IPS-20b (cell line): ENCODE results near the gene FOXA3.

ENCODE experiments used
- H3K27ac ChIP-seq: one replicate; pipeline ENCODE4 v1.5.1; 2013; ENCODE audit warnings: low read length
- H3K27me3 ChIP-seq: 2 replicates; pipeline ENCODE4 v1.6.1; 2013; ENCODE audit warnings: mild to moderate bottlenecking, low read length, inconsistent platforms; ENCODE audit not compliant: insufficient read depth
- H3K36me3 ChIP-seq: 2 replicates; pipeline ENCODE4 v1.6.1; 2013; ENCODE audit warnings: low read depth, mild to moderate bottlenecking, inconsistent platforms, low read length, moderate library complexity; ENCODE audit not compliant: insufficient read depth
- H3K4me1 ChIP-seq: 2 replicates; pipeline ENCODE4 v1.6.1; 2013; ENCODE audit warnings: mild to moderate bottlenecking, control low read depth, inconsistent platforms, low read length, moderate library complexity; ENCODE audit not compliant: insufficient read depth
- H3K4me3 ChIP-seq: 2 replicates; pipeline ENCODE4 v1.5.1; 2013; ENCODE audit warnings: mild to moderate bottlenecking, low read length, inconsistent platforms
- H3K9ac ChIP-seq: 2 replicates; pipeline ENCODE4 v1.6.1; 2013; ENCODE audit warnings: low read depth, mild to moderate bottlenecking, inconsistent platforms, low read length, moderate library complexity
- H3K9me3 ChIP-seq: 2 replicates; pipeline ENCODE4 v1.6.1; 2013; ENCODE audit warnings: mild to moderate bottlenecking, low read depth, low read length, inconsistent platforms; ENCODE audit not compliant: insufficient read depth

Gene FOXA3

DNA sequence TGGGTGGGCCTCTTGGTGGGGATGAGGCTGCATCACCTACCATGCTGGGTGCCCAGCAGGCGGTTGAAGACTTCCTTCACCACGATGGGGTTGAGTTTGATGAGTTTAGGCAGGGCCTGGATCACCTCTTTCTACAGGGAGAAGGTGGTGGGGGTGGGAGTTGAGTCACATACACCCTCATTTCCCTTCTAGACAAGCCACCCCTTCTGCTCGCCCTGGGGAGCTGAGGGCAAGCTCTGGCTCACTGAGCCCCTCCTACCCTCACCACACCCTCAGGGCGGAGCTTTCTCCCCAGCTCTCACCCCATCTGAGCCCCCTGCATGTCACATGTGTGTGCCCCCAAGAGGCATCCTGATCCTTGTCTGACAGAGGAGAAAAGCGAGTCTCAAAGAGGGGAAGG lies 41.4 kb upstream of the FOXA3 start:
- no peak overlapping the region for H3K9ac ChIP-seq
- H3K36me3 ChIP-seq: peaks cover 82% of the 10 kb centered on the region
- H3K27me3 ChIP-seq: no peaks in the 10 kb centered on the region

DNA sequence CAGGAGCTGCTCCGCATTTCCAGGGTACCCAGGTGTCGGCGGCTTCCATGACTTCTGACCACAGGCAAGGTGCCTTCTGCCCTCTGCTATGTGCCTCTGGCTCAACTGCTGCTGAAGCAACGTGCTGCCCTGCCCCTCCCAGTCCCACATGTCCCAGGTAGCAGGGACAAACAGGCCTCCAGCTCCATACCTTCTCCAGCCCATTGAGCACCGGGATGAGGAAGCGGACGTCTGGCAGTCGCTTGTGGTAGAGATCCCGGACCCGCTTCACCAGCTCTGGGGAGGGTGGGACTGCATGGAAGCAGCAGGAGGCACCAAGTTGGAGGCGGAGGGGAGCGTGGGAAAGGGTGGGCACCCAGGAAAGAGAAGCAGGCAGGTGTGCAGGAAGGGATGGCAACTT lies 40.9 kb upstream of the FOXA3 start:
- Histone ChIP-seq H3K27me3 (no peaks in the 10 kb centered on the region), H3K9ac (no peak overlapping the region), H3K27ac (no peak overlapping the region), H3K4me3 (no peak overlapping the region), H3K9me3 (no peaks in the 10 kb centered on the region), H3K4me1 (peaks cover 3% of the 10 kb centered on the region; the same call in 1 of the 2 replicates), H3K36me3 (peaks cover 86% of the 10 kb centered on the region)

More for the DNA sequence above, 41.4 kb upstream of the FOXA3 start:
- no peaks in the 10 kb centered on the region for H3K9me3 ChIP-seq
- no peak overlapping the region for H3K4me3 ChIP-seq
- H3K27ac ChIP-seq: no peak overlapping the region
- H3K4me1 ChIP-seq: peaks cover 8% of the 10 kb centered on the region; the same call in 1 of the 2 replicates

DNA sequence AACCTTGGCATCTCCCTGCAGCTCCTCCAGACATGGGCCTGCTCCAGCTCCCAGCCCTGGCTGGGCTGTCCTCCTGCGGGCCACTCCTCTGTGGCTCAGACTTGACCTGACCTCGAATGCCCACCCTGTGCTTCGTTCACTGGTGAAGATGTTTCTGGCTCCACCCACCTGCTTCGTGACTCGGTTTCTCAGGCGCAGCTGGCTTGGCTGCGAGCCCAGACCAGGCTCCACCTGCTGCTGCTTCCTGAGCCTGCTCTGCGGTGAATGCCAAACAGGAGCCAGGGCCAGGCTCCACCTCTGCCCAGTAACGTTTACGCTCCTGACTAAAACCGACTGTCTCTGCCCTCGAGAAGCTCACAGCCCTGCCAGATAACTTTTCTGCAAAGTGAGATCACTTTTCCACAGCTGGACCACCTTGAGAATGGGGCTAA lies 40.1 kb upstream of the FOXA3 start:
- Histone ChIP-seq H3K4me3 (no peak overlapping the region), H3K27ac (no peak overlapping the region), H3K27me3 (no peaks in the 10 kb centered on the region), H3K4me1 (no peaks in the 10 kb centered on the region), H3K9ac (no peak overlapping the region), H3K36me3 (peaks cover 95% of the 10 kb centered on the region), H3K9me3 (no peaks in the 10 kb centered on the region)

DNA sequence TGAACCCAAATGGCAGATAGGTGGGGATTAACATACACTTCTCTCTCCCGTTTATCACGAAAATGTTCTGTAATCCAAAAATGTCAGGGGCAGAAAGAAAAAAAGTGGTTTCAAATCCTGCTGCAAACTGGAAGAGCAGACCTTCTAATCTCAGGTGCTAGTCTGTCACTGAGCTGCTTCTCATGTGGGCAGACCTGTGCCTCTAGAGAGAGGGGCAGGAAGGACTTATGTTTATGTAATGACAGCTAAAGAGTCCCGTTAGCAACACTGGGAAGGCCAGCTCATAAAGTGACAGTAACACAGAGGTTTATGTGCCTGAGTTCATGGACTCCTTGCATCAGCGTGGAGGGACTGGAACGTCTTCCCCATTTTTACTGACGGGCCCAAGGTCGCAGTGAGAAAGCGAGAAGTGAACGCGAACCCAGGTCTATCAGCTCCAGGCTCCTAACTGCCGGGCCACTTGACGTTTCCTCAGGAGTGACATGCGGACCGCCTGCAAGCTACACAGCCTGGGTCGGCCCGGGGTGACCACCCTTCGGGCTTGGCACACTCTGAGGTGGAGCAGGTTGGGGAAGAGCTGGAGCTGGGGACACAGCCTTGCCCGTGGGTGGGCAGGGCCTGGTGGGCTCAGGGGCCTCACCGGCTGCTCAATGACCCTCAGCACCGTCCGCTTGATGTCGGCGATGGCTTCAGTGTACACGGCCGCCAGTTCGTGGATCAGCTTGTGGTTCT lies 39.4 kb upstream of the FOXA3 start:
- Histone ChIP-seq H3K36me3 (peaks cover 97% of the 10 kb centered on the region), H3K9me3 (no peaks in the 10 kb centered on the region), H3K27ac (no peak overlapping the region), H3K27me3 (no peaks in the 10 kb centered on the region), H3K4me1 (no peaks in the 10 kb centered on the region), H3K4me3 (no peak overlapping the region), H3K9ac (no peak overlapping the region)

DNA sequence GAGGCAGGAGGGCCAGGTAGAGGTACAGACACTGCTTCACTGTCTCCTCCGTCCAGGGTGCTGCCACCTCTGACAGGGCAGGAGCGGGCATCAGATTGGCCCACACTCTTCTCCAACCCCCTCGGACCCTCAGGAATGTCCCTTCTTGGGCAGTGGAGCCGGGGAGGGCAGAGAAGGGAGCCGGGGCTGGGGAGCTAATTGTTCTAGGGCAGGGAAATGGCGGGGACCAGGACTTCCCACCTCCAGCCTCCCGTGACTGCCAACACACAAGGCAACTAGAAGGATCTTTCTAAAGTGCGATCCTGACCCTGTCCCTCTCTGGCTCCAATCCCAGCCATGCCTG lies 38.9 kb upstream of the FOXA3 start:
- H3K9me3 ChIP-seq: no peaks in the 10 kb centered on the region
- H3K27ac ChIP-seq: no peak overlapping the region

DNA sequence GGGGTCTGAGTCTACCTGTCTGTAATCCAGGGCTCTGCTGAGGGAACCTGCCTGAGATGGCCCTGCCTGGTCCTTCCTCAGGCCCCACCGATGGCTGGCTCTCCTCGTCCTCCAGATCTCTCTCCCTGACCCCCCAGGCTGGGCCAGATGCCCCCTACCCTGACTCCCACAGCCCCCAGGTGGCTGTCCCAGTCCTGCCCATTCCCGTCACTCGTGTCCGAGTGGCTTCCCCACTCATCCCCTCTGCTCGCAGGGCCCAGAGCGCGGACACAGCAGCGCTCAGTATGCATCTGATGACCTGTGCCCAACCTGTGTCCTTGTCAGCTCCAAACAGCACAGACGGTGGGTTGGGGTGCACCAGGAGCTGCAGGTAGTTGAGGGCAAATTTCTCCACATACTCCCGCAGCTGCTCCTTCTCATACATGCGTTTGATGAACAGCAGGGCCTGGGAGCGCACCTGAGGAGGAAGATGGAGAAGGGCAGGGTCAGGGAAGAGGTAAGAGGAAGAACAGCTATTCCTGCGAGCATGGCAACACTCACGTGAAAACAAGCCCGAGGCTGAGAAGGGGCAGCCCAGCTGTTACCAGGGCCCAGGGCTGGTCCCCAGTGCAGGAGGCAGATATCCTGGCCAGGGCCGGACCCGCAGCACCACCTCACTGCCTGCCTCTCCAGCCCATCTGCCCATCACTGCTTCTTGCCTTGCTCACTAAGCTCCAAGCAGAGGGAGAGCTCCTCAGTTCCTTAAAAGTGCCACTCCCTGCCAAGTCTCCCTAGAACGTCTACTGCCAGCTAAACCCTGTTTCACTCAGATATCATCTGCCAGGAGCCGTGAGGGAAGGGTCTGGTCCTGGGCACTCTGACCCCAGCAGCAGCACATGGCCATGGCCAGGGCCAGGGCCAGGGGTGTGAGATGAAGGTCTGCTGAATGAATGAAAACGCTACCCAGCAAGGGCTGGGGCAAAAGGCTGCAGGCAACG lies 37.9 kb upstream of the FOXA3 start:
- Histone ChIP-seq H3K9me3 (no peaks in the 10 kb centered on the region), H3K36me3 (peaks cover 95% of the 10 kb centered on the region), H3K4me3 (no peak overlapping the region), H3K9ac (no peak overlapping the region), H3K27ac (no peak overlapping the region), H3K4me1 (no peaks in the 10 kb centered on the region), H3K27me3 (no peaks in the 10 kb centered on the region)

More for the DNA sequence above, 38.9 kb upstream of the FOXA3 start:
- Histone ChIP-seq H3K9ac (no peak overlapping the region), H3K4me1 (no peaks in the 10 kb centered on the region), H3K36me3 (peaks cover 97% of the 10 kb centered on the region), H3K4me3 (no peak overlapping the region), H3K27me3 (no peaks in the 10 kb centered on the region)

DNA sequence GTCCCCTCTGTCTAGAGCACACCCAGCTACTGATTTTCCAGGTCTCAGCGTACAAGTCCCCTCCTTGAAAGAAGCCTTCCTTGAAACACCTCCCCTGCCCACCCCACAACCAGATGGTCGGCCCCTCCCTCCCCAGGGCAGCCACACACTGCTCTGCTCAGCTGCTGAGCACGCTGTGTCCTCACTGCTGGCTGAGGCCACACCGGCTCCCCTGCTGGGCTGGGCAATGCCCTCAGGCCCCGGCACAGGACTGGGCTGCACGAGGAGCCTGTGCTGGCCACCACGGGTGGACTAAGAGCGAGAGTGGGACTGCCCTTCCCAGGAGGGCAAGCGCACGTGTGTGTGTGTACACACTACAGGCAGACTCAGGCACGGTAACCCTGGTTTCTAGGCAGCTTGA lies 37.2 kb upstream of the FOXA3 start:
- Histone ChIP-seq H3K9ac (no peak overlapping the region), H3K27me3 (no peaks in the 10 kb centered on the region), H3K9me3 (no peaks in the 10 kb centered on the region), H3K36me3 (peaks cover 95% of the 10 kb centered on the region), H3K4me3 (no peak overlapping the region), H3K27ac (no peak overlapping the region), H3K4me1 (no peaks in the 10 kb centered on the region)

DNA sequence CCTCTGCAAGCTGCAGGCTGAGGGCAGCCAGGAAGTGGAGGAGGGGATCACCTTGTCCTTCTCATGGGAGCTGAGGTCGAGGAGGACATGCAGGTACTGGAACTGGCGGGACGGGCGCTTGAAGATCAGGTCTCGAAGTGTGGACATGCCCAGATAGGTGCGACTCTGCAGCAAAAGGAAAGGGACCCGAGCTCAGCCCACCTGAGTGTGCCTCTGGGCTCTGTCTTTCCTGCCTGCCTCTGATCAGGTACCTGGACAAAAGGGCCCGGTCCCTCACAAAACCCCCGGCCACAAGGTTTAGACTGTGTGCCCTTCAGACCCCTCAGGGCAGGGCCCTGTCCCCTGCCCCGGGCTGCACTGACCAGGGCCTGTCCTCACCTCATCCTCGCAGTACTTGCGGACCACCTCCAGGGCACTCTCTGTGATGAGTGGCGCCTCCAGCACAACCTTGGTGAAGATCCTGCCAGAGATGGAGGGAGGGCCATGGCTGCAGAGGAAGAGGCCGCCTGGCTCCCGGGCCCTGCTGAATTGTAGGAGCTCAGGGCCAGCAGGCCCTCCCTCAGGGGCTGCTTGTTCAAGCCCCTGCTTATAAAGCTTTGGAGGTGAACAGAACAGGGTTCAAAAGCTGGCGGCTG lies 36.5 kb upstream of the FOXA3 start:
- Histone ChIP-seq H3K27me3 (no peaks in the 10 kb centered on the region), H3K9ac (no peak overlapping the region), H3K27ac (no peak overlapping the region), H3K9me3 (no peaks in the 10 kb centered on the region), H3K4me1 (no peaks in the 10 kb centered on the region), H3K4me3 (no peak overlapping the region), H3K36me3 (peaks cover 97% of the 10 kb centered on the region)

DNA sequence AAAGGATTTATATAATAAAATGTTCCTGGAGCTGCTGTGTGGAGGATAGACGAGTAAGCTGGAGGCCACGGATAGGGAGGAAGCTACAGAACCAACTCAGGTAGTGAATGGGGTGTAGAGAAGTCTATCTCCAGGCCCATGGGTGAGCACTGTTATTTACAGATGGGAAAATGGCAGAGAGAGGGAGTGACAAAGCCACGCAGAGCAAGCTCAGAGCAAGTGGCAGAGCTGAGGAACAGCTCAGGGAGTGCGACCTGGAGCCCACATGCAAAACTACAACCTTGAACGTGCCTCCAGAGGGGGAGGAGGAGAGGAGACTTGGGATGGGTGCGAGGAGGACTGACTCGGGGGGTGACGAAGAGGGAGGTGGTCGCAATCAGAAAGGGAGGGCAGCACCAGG lies 35.6 kb upstream of the FOXA3 start:
- no peaks in the 10 kb centered on the region for H3K9me3 ChIP-seq
- H3K36me3 ChIP-seq: peaks cover 97% of the 10 kb centered on the region
- no peak overlapping the region for H3K27ac ChIP-seq

DNA sequence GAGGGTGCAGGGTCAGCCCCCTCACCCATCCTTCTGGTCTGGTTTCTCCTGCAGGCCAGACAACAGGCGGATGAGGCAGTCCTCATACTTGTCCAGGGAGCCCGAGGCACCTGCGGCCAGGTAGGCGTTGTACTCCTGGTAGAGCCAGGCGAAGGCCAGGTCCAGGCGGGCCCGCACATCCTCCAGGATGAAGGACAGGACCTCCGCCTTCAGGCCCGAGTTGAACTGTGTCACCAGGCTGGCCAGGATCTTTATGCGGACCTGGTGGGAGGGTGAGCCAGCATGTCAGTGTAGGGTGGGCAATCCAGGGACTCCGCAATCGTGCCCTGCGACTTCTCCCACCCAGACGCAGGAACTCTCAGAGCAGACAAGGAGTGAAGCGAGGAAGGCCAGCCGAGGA lies 35.2 kb upstream of the FOXA3 start:
- H3K27me3 ChIP-seq: no peaks in the 10 kb centered on the region
- no peak overlapping the region for H3K27ac ChIP-seq
- no peaks in the 10 kb centered on the region for H3K9me3 ChIP-seq
- H3K4me1 ChIP-seq: no peaks in the 10 kb centered on the region
- H3K4me3 ChIP-seq: no peak overlapping the region
- no peak overlapping the region for H3K9ac ChIP-seq
- peaks cover 96% of the 10 kb centered on the region for H3K36me3 ChIP-seq

More for the DNA sequence above, 35.6 kb upstream of the FOXA3 start:
- Histone ChIP-seq H3K9ac (no peak overlapping the region), H3K4me3 (no peak overlapping the region), H3K27me3 (no peaks in the 10 kb centered on the region), H3K4me1 (no peaks in the 10 kb centered on the region)

DNA sequence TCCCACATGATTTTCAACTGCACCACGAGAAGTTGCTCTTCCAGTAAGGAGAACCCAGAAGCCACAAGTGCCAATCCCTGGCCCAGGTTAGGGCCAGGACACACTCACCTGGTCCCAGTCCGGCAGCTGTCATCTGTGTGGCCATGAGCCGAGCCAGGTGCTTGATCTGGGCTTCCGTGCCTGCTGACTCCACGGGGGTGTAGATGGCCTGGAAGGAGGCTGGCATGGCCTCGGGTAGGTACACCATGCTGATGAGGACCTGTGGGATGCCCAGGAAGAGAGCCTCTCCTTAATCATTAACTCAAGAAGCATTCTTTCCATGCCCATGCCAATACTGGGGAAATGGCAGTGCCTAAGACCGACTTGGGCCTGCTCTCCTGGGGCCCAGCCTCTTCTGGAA lies 29.2 kb upstream of the FOXA3 start:
- no peak overlapping the region for H3K9ac ChIP-seq
- H3K4me3 ChIP-seq: no peak overlapping the region
- H3K27ac ChIP-seq: no peak overlapping the region
- no peaks in the 10 kb centered on the region for H3K27me3 ChIP-seq
- no peaks in the 10 kb centered on the region for H3K4me1 ChIP-seq
- H3K9me3 ChIP-seq: no peaks in the 10 kb centered on the region
- H3K36me3 ChIP-seq: peaks cover 95% of the 10 kb centered on the region
